ENCODE results near the gene PARVA. TPM values are rescaled to one million over a fixed set of nuclear protein-coding genes. Genes with fewer than 3 reads are reported as not detected.

PARVA gene
- total and polyA plus RNA-seq, 9 of the 15 experiments (the other 6 are each of a cell fraction or from before 2014, with no cell fraction given), result 0.11 TPM; not detected in 8

GRCh38 chr11:12454782-12455181, 77.4 kb downstream of the PARVA start (continued):
- TF ChIP-seq TCF15 (CRISPR knock-in tag; IDR thresholded peaks at IDR 0.05) (no peak), BRF1 (IDR thresholded peaks at IDR 0.05; ENCODE audit: borderline replicate concordance, extremely low read depth, insufficient read length) (no peak), YBX1 (IDR thresholded peaks at IDR 0.05) (no peak)

- no TSS peak for BruUV-seq (replicated peaks)
- TF ChIP-seq PHF8 (IDR thresholded peaks at IDR 0.05; ENCODE audit: borderline replicate concordance, low read length) (no peak), DMBX1 (CRISPR knock-in tag; IDR thresholded peaks at IDR 0.05; ENCODE audit: borderline replicate concordance) (no peak), ZNF277 (CRISPR knock-in tag; IDR thresholded peaks at IDR 0.05; ENCODE audit: borderline replicate concordance) (no peak), ARID3B (CRISPR knock-in tag; IDR thresholded peaks at IDR 0.05; ENCODE audit: borderline replicate concordance) (no peak), TSC22D4 (tag; IDR thresholded peaks at IDR 0.05) (no peak), E2F3 (CRISPR knock-in tag; IDR thresholded peaks at IDR 0.05) (no peak)
- H3K4me2 ChIP-seq (ENCODE audit: insufficient read depth, low read length), result no peak overlapping the region
- POLR2A ChIA-PET, result no interaction called here
- CTCF ChIA-PET (ENCODE audit: low intra/inter-chr PET ratio), result no interaction called here
- H3K79me2 ChIP-seq (ENCODE audit: control insufficient read depth, insufficient read depth, low read length), result no peaks in the 10 kb centered on the region
- intact Hi-C loops (cut with micrococcal nuclease) (no loop called here), in situ Hi-C loops (cut with MboI) (no loop called here)
- DNase-seq (ENCODE audit: extremely low read depth in 1 of 4, low spot score in 3 of 4), result no peak
- H3K27me3 ChIP-seq (ENCODE audit: control insufficient read depth in 2 of 2, insufficient read depth in 2 of 2, low read length in 2 of 2), result peaks cover 4 to 22% of the 10 kb centered on the region in 2 experiments; a peak in 2 of 5 replicates
- no peak for FAIRE-seq
- no peaks in the 10 kb centered on the region for H3K9me1 ChIP-seq (ENCODE audit: control insufficient read depth, insufficient read depth, low read length)
- no peaks in the 10 kb centered on the region for H3K36me3 ChIP-seq (ENCODE audit: control insufficient read depth, insufficient read depth, low read length)
- no peak overlapping the region for H3K4me3 ChIP-seq
- H2AFZ ChIP-seq (ENCODE audit: low read depth, low read length), result no peak overlapping the region
- H4K20me1 ChIP-seq (replicated peaks; ENCODE audit: control insufficient read depth, insufficient read depth, low read length), result no peaks in the 10 kb centered on the region; the same call in 1 of the 2 replicates
- no peaks in the 10 kb centered on the region for H3K4me1 ChIP-seq (replicated peaks in 1 of 2; ENCODE audit: control insufficient read depth in 2 of 2, insufficient read depth in 2 of 2, low read length in 2 of 2)
- no peak for ATAC-seq
- no peak overlapping the region for H3K27ac ChIP-seq (ENCODE audit: extremely low read depth, low read depth, low read length)
- H3K9ac ChIP-seq (ENCODE audit: insufficient read depth in 1 of 2, low read depth in 2 of 2, low read length in 2 of 2), result no peak overlapping the region
- 2% methylated on average over 4 of the region's 4 CpGs for WGBS (ENCODE audit: insufficient coverage, low coverage, missing lambda C conversion rate)
- H3K9me3 ChIP-seq (replicated peaks; ENCODE audit: control insufficient read depth, insufficient read depth, low read depth, low read length), result no peaks in the 10 kb centered on the region
Measured at GRCh38 chr11:12455938-12456337, 78.6 kb downstream of the PARVA start.

Data from K562 (cell line).